Skin of body (tissue), 2 donors: Measurements from ENCODE around the gene ZSCAN25. TPM values are rescaled to one million over a fixed set of nuclear protein-coding genes. Genes with fewer than 3 reads are reported as not detected.
A peak's percentile ranks its signal among the peaks of the same experiment; 100 is the strongest.
"Not testable (repeated sequence)": the region's sequence is repeated elsewhere in the genome, so short reads cannot be mapped to it uniquely, and the experiment has no call there.

Experiments
- DNase-seq: peaks from one replicate; lab custom pipeline; 2025; lab: John Stamatoyannopoulos, UW
- total RNA-seq: library from RNA; depleted of rRNA; stranded (reverse); fragments of >200 nt; gene quantifications from one replicate; pipeline ENCODE4 v1.2.3, GENCODE V29; 2014

Gene ZSCAN25
- 11.8 TPM for total RNA-seq

DNA sequence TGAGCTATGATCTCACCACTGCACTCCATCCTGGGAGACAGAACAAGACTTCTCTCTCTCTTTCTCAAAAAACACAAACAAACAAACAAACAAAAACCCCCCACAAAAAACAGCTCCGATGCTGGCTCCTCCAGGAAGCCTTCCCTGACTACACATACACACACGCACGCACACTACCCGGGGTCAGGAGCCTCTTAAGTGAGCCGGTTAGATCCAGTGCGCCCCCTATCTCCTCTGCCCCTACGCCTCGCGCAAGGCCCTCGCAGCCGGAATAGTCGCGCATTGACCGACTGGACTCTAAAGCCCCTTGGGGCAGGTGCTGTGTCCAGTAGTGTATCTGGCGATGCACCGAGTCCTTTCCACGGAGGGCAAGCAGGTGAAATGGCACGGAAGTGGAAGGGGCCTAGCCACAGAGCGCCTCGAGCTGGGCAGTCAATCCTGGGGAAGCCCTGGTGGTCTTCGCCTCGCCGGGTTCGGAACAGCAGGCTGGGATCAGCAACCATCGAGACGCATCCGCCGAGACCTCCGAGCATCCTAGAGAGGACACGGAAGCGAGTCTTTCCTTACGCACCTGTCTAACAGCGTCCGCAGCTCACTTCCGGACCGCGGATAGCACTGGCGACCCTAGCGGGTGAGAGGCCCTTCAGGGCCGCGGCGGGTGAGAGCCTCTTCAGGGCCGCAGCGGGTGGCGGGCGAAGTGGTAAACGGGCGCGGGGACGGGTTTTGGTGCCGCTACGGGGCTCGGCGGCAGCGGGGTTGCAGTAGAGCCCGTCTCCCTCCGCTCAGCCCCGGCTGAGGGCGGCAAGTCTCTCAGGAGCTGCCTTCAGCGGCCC lies at the start of gene ZSCAN25:
Gene ZSCAN25, plus strand, starts transcription at position 588 of the 833 bp plus-strand sequence. CDS start 2,661 bp downstream, outside the sequence.
- peak; percentile 91 for DNase-seq

DNA sequence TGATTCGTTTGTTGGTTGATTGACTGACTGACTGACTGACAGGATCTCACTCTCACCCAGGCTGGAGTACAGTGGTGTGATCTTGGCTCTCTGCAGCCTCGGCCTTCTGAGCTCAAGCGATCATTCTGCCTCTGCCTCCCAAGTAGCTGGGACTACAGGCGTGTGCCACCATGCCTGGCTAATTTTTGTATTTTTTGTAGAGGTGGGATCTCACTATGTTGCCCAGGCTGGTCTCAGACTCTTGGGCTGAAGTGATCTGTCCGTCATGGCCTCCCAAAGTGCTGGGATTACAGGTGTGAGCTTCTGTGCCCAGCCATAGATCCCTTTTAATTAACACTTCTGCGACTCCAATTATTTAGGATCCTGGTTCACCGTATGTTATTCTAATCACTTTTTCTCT lies 48.0 kb upstream of the ZSCAN25 start:
- DNase-seq, result not testable (repeated sequence)

DNA sequence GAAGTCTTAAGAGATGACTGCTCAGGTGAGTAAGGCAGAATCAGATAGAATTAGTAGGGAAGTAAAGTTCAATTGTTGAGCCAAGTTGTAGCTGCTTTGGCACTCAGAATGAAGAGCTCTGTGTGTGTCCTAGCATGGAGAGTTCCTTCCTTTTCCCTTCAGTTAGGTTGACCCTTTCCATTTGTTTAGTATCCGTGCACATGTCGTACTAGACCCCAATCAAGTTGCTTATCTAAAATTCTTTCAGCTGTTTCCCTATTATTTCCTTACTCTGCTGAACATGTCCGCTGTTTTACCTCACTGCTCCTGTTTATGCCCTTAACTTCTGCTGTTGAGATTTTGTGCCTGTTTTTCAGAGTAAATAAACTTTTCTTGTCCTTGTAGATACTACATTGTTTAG lies 45.0 kb upstream of the ZSCAN25 start:
- no peak for DNase-seq

DNA sequence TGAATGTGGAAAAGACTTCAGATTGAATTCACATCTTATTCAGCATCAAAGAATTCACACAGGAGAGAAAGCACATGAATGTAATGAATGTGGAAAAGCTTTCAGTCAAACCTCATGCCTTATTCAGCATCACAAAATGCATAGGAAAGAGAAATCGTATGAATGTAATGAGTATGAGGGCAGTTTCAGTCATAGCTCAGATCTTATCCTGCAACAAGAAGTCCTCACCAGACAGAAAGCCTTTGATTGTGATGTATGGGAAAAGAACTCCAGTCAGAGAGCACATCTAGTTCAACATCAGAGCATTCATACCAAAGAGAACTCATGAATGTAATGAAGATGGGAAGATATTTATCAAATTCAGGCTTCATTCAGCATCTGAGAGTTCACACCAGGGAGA lies 43.5 kb upstream of the ZSCAN25 start:
- no peak for DNase-seq

DNA sequence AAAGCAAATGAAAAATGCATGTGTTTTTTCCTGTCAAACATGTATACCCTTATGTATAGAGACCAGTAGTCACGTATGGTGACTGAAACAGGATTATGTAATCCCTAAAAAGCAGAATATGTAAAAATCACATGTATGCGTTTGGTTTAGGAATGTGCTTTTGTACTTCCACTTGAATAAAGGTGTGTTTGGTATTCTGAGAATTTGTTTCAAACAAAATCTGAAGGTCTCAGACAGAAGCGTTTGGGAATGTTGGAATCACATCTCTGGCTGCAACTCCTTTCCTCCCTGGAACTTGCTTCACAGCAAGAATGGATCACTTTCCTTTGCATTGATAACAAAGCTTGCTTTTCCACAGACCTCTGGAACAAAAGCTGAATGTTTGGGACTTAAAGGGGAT lies 40.5 kb upstream of the ZSCAN25 start:
- no peak for DNase-seq

DNA sequence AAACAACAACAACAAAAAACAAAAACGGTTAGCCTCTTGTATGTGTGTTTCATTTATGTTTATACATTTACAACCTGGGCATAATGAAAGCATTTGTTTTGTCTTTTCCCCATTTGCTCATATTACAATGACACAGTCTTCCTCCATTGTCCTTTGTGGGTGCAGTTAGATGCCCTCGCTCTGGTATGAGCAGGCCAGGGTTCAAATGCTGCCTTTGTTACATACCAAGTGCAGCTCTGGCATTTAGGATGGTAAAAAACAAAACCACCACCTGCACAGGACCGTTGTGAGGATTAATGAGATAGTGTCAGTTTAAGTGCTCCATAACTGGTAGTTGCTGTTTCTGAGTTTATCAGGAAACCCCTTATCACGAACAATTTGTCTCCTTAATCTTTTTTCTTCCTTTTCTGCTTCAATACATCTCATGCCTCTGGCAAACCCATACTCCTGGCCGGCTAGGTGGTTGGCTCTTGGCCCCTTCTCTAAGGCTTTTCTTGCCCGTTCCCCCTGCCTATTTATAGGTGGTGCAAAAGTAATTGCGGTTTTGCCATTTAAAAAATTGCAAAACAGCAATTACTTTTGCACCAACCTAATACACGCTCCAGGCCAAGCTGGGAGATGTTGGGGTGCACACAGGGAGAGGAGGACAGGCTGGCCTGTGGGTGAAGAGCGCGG lies 37.3 kb upstream of the ZSCAN25 start:
- no peak for DNase-seq

DNA sequence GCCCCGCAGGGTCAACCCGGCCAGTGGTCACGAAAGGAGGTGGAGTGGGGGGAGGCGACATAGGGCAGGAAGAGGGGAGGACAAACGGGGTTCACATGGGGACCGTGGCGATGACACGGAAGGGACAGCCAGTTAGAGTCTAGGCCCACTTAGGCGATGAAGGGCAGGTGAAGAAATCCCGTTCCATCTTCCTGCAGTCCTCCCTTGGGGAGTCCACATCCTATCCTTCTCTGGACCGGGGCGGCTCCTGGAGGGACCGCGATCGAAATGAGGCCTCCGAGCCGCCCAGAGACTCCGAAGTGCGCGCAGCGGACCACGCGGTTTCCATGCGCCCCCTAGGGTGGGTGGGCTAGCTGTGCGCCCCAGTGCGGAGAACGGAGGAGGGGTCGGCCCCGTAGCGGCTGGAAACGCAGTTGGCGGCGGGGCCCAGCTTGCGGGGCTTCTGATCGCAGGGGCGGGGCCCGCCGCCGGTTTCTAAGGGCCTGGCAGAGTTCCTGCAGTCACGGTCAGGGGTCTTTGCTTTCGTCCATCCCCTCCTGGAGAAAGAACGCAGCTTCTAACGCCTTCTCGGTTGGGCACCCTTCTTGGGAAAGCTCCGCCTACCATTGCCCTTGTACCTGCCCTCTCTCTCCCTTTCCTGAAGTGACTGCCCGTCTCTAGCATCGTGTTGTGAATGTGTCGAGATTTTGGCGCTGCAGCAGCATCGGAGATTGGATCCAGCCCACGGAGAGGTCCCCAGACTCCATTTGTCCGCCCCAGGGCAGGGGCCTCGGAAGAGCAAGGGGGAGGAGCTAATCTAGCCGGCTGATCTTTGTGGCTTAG lies 36.6 kb upstream of the ZSCAN25 start:
- peak; percentile 27 for DNase-seq

DNA sequence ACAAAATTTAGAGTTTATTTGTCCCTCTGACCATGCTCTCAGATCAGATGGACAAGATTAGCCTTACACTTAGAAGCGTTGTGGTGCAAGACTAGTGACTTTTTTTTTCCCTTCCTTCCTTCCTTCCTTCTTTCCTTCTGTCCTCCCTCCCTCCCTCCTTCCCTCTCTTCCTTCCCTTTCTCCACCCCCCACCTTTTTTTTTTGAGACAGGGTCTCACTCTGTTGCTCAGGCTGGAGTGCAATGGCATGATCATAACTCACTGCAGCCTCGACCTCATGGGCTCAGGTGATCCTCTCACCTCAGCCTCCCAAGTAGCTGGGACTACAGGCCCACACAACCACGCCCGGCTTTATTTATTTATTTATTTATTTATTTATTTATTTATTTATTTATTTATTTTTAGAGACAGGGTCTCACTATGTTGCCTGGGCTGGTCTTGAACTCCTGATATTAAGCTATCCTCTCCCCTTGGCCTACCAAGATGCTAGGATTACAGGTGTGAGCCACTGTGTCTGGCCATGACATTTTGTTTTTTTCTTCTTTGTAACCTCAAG lies 35.9 kb upstream of the ZSCAN25 start:
- not testable (repeated sequence) for DNase-seq

DNA sequence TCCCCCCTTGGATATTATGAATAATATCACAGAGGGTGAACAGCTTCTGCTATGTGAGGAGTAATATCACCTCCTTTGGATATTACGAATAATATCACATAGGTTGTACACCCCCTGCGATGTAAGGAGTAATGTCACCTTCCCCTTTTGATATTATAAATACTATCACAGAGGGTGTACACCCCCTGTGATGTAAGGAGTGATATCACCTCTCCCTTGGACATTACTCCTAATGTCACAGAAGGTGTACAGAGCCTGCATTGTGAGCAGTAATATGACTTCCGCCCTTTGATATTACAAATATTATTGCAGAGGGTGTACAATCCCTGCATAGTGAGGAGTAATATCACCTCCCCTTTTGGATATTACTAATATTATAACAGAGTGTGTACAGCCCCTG lies 27.9 kb upstream of the ZSCAN25 start:
- DNase-seq, result no peak

DNA sequence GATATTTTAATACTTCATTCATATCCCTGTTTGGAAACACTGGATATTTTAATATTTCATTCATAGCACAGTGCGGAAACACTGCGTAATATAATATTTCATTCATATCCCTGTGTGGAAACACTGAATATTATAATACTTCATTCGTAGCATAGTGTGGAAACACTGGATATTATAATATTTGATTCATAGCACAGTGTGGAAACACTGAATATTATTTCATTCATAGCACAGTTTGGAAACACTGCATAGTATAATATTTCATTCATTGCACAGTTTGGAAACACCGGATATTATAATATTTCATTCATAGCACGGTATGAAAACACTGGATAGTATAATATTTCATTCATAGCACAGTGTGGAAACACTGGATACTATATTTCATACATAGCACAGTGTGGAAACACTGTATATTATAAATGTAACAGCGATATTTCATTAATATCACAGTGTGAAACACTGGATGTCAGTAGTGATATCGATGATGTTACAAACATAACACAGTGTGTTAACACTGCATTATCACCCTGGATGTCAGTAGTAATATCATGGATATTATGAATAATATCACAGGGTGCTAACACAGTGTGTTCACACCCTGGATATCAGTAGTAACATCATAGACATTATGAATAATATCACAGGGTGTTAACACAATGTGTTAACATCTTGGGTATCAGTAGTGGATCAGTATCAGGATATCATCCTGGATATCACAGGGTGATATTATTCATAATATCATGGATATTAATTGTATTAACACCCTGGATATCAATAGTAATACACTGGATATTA lies 21.6 kb upstream of the ZSCAN25 start:
- DNase-seq, result no peak

DNA sequence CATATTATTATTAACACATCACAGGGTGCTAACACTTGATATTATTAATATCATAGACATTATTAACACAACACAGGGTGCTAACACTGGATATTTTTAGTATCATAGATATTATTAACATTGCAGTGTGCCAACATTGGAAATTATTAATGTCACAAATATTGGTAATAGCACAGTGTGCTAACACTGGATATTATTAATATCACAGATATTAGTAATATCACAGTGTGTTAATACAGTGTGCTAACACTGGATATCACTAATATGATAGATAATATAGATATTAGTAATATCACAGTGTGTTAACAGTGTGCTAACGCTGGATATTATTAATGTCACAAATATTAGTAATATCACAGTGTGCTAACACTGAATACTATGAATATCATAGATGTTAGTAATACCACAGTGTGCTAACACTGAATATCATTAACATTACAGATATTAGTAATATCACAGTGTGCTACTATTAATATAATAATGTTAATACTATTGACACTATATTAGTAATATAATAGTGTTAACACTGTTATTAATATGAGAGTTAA lies 20.3 kb upstream of the ZSCAN25 start:
- DNase-seq, result no peak

DNA sequence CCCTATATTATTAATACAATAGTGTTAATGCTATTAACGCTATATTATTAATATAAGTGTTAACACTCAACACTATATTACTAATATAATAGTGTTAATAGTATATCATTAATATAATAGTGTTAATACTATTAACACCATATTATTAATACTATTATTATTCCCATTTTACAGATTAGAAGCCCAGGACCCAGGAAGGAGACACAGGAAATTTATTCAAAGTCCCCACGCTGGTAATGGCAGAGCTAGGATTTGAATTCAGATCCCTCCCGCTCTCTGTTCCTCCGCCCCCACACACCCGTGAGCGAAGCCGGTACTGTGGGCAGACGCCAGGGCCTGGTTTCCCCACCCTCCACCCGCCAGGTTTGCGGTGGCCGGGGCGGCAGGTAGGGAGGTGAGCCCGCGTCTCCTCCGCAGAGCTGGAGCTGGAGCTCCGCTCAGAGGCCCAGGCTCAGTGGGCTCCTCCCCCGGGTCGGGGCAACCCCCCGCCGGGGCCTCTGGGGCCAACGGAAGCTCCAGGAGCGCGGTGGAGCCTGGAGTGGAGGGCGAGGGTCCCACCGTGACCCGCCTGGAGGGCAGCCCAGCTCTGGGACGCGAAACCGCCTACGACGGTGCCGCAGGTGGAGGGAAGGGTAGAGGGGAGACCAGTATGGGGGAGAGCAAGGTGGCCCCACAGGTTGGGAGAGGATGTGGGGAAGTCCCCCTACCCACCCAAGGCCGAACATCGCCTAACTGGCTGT lies 18.8 kb upstream of the ZSCAN25 start, which contains the start of gene TMEM225B:
Gene TMEM225B, plus strand, starts transcription at position 506 of the 740 bp plus-strand sequence. CDS start 6,122 bp downstream, outside the sequence.
- no peak for DNase-seq

DNA sequence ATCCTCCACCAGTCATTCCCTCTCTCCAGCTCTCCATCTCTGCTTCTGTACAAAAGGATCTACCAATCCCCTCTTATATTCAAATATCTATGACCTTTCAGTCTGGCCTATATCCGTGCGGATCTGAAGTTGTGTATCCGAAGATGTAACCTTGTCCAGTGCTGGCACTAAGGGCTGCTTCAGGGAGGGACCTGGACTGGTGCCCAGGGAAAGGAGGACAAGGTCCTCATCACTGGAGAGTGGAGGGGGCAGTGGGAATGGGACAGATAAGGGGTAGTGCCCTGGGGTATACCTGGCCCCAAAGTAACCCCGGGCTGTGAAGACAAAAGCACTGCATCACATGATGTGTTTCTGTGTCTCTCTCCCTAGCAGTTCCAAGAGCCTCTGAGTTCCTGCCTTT lies 16.9 kb upstream of the ZSCAN25 start:
- DNase-seq, result no peak

DNA sequence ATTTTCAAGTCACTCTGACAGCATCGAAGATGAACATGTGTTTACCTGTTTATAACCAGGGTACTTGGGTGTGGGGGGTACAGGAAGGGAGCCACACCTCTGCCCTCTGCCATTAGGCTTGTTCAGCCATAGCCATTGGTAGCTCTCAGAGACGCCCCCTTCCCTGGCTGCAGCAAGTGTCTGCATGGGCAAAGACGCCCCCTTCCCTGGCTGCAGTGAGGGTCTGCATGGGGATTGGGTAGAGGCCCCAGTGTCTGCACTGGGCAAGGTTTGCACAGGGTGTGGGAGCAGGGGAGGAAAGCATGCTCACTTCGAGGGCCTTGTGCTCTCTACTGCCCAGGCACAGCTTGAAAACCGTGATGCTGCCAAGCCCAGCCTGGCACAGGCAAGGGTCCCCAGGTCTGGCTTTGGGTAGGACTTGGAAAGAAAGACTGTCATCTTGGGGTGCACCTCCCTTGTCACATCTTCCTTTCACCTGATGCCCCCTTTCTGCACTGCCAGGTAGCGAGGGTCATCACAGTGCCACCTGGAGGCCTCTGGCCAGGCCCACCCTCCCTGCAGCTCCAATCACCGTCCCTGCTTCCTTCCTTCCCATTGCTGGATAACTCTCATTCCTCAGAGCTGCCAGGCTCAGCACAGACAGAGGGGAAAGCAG lies 15.0 kb upstream of the ZSCAN25 start:
- DNase-seq, result no peak

DNA sequence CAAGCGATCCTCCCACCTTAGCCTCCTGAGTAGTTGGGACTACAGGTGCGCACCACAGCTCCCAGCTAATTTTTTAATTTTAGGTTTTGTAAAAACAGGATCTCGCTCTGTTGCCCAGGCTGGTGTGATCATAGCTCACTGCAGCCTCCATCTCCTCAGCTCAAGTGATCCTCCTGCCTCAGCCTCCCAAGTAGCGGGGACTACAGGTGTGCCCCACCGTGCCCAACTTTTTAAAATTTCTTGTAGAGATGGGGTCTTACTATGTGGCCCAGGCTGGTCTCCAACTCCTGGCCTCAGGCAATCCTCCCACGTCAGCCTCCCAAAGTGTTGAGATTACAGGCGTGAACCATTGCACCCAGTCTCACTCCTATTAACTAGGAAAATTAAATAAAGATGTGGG lies 11.2 kb upstream of the ZSCAN25 start:
- no peak for DNase-seq

DNA sequence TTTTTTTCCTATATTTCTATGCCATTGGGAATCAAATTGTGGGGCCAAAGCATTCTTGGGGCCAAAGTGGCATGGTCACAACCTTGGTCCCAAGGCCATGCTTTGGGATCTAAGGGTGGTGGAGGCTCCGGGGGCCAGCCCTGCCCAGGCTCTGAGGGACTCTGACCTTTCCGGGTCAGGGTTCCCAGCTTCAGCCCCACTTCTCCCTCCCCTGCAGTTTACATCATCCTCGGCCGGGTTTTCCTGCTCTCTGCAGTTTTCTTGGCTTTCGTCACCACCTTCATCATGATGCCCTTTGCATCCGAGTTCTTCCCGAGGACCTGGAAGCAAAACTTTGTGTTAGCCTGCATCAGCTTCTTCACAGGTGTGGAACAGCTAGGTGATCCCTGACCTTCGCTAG lies 10.2 kb upstream of the ZSCAN25 start:
- DNase-seq, result no peak

DNA sequence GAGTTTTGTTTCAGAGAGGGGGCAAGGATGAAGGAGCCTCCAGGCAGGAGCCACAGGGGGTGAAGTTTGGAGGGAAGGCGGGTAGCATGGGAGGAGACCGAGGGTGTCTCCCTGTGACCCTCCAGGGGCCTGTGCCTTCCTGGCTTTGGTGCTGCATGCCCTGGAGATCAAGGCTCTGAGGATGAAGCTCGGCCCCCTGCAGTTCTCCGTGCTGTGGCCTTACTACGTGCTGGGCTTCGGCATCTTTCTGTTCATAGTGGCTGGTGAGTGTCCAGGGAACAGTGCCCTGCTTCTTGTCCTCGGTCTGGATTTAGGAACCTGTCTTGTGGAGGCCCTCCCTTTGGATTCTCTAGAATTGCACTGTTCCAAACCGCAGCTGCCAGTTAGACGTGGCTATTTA lies 9.2 kb upstream of the ZSCAN25 start:
- no peak for DNase-seq

DNA sequence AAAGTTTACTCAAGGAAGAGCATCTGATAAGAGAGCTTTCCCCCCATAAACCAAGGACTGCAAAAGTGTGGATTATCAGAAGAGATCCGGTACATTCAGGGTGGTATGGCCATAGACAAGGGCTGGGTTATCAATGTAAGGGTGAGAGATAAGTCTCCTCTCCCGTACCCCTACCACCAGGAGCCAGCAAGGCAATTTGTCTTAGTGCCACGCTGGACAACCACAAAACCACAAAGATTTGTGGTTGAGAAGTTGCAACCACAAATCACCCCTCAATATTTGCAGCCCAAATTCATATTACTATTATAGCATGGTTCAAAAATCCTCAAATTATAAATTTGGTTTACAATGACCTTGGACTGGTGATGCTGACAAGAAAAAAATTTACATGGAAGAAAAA lies 2.3 kb upstream of the ZSCAN25 start:
- no peak for DNase-seq

DNA sequence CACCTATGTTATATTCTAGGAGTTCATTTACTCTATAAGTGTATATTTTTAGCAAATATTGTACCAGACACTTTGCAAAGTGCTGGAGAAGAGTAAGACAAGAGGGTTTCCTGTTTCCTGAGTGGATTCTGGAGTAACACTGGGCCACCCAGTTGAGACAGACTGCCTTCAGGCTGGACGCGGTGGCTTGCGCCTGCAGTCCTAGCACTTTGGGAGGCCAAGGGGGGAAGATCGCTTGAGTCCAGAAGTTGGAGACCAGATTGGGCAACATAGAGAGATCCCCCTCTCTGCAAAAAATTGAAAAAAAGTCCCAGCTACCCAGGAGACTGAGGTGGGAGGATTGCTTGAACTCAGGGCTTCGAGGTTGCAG lies 772 bp upstream of the ZSCAN25 start:
- no peak for DNase-seq
